Adrenal gland (tissue), 12 donors: ENCODE results near the gene ST3GAL3. TPM values are rescaled to one million over a fixed set of nuclear protein-coding genes. Genes with fewer than 3 reads are reported as not detected.

Source experiments
- DNase-seq, 7 donors: peaks; one replicate each; pipeline ENCODE4 v3.0.0-alpha.2; 2019 to 2020
- H3K27ac ChIP-seq, 5 donors: fragments of 200-600 bp; sonication (generic) in 4 of 5; 1 replicate in 3 of 5; 2 replicates in 2 of 5; pipeline versions ENCODE4 v1.5.1 to v1.8.0; 2016 to 2020; ENCODE audit warnings: mild to moderate bottlenecking in 1 of 5
- H3K27me3 ChIP-seq: fragments of 200-600 bp; 2 replicates; pipeline ENCODE4 v1.8.0; 2021
- H3K36me3 ChIP-seq, 2 donors: fragments of 200-600 bp; replicated peaks in 1 of 2; 1 replicate in 1 of 2; 2 replicates in 1 of 2; pipeline versions ENCODE4 v1.5.1 to v1.8.0; 2018 to 2022
- H3K4me1 ChIP-seq, 2 donors: fragments of 200-600 bp; replicated peaks in 1 of 2; 1 replicate in 1 of 2; 2 replicates in 1 of 2; pipeline versions ENCODE4 v1.5.1 to v1.8.0; 2018 to 2021
- H3K4me3 ChIP-seq, 4 donors: fragments of 200-600 bp; sonication (generic) in 3 of 4; one replicate each; pipeline ENCODE4 v1.5.1; 2016 to 2018
- H3K9me3 ChIP-seq, 3 donors: fragments of 200-600 bp; sonication (generic) in 1 of 3; replicated peaks in 1 of 3; 1 replicate in 2 of 3; 2 replicates in 1 of 3; pipeline versions ENCODE4 v1.5.1 to v1.8.0; 2016 to 2021
- POLR2A ChIP-seq, 2 donors: fragments of 450-650 bp; IDR thresholded peaks; one replicate each; pipeline ENCODE4 v1.6.1; 2017; ENCODE audit warnings: antibody characterized with exemption in 2 of 2, mild to moderate bottlenecking in 2 of 2, moderate library complexity in 1 of 2
- WGBS, 4 donors: extraction: QIAGEN DNeasy Blood & Tissue Kit in 2 of 4; methylation state at CpG; one replicate each; pipeline versions ENCODE4 v1.1.5 to v1.1.7; 2013 to 2017; 5-methylcytosine and 5-hydroxymethylcytosine counted together
- intact Hi-C, 2 donors: fragments of 100-400 bp; cut with DNase I; formaldehyde crosslinking; loops; one replicate each; pipeline versions ENCODE4 v1.14.1 to v1.15.0; 2022 to 2023
- polyA plus RNA-seq, 3 donors: library from polyadenylated mRNA; stranded (reverse); fragments of 200-250 nt in 2 of 3; fragments of 350-450 nt in 1 of 3; fragmentation: Illumina TruSeq in 1 of 3; extraction: RNeasy Lipid Tissue Mini Kit (QIAGEN cat#74804) in 1 of 3; gene quantifications; one replicate each; pipeline ENCODE4 v1.2.3, GENCODE V29; 2013 to 2014
- total RNA-seq, 9 donors: library from RNA; depleted of rRNA in 4 of 9; stranded (reverse); fragments of >200 nt in 4 of 9; fragments of 120-200 nt in 1 of 9; fragmentation: NEBNext Ultra II Directional in 1 of 9; extraction: Animal tissue kit (Norgen Biotek cat#: 25700) in 1 of 9; gene quantifications; one replicate each; pipeline versions ENCODE4 v1.1.0 to v1.2.4, GENCODE V29; 2013 to 2023
- TF ChIP-seq, protein P1 (sequence below), 6 experiments: fragments of 450-650 bp in 4 of 6; fragments of 200-600 bp in 2 of 6; sonication (generic) in 1 of 6; IDR thresholded peaks; 1 replicate in 5 of 6; 2 replicates in 1 of 6; pipeline versions ENCODE4 v1.5.1 to v1.8.0; 2016 to 2021; ENCODE audit warnings: antibody characterized with exemption in 6 of 6, mild to moderate bottlenecking in 2 of 6, moderate library complexity in 1 of 6
- donor health status: healthy with polysubstance abuse.
- donor health status: Bipolar disorder and iron deficiency.
- donor health status: DM: yes; HTN: yes; CAD: no.
- donor health status: DM: no; HTN: no; CAD: no.
- donor health status: DM: no; HTN: no; CAD: no.
- donor health status: DM: yes; HTN: yes; CAD: no.

Gene ST3GAL3
- total and polyA plus RNA-seq, 12 donors: 15.6 to 47.5 (median 27.7) TPM

DNA sequence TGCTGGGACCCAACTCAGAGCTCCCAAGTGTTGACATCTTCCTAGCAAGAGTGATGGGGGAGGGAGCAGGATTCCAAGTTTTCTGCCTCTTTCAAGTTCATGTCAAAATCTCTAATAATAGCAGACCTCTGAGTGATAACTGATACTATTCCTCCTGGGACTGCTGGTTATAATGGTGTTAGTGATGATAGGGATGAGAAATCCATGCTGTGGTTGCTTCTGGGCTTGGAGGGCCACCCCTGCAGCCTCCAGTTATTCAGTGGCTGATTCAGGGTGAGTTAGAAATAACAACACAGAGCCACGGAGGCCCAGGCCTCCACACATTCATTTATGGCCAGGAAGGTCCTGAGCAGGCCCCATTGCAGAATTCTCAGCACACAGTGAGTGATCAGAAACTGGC, 185.7 kb downstream of the ST3GAL3 start:
- Histone ChIP-seq H3K27ac (peak overlapping the region in 1 of 5 donors; percentile 51), H3K27me3 (no peaks in the 10 kb centered on the region), H3K4me3 (no peak overlapping the region), H3K4me1 (no peaks in the 10 kb centered on the region), H3K36me3 (no peaks in the 10 kb centered on the region), H3K9me3 (no peaks in the 10 kb centered on the region)
- DNase-seq: no peak
- intact Hi-C loops: no loop called here
- 67 to 86% (median 82%) methylated on average over 1 of the region's 1 CpG for WGBS, 4 donors
- TF ChIP-seq, protein P1, sequence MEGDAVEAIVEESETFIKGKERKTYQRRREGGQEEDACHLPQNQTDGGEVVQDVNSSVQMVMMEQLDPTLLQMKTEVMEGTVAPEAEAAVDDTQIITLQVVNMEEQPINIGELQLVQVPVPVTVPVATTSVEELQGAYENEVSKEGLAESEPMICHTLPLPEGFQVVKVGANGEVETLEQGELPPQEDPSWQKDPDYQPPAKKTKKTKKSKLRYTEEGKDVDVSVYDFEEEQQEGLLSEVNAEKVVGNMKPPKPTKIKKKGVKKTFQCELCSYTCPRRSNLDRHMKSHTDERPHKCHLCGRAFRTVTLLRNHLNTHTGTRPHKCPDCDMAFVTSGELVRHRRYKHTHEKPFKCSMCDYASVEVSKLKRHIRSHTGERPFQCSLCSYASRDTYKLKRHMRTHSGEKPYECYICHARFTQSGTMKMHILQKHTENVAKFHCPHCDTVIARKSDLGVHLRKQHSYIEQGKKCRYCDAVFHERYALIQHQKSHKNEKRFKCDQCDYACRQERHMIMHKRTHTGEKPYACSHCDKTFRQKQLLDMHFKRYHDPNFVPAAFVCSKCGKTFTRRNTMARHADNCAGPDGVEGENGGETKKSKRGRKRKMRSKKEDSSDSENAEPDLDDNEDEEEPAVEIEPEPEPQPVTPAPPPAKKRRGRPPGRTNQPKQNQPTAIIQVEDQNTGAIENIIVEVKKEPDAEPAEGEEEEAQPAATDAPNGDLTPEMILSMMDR (IDR thresholded peaks at IDR 0.05): no peak
- no peak for TF ChIP-seq POLR2A (IDR thresholded peaks at IDR 0.05)

DNA sequence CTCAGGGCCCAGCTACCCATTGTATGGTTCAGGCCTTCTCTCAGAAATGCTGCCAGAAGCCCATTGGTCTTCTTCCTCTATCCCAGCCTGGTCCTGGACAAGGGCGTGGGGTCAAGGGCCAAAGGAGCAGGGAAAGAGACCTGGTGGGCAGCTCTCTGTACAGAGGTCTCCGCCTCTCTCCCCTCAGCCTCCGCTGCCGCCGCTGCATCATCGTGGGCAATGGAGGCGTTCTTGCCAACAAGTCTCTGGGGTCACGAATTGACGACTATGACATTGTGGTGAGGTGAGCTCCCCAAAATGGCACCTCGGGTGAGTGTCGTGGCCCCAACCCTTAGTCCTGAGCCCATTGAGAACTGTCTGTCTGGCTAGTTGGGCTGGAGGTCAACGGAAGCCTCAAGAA, 191.6 kb downstream of the ST3GAL3 start:
- TF ChIP-seq, protein P1 (IDR thresholded peaks at IDR 0.05): no peak
- TF ChIP-seq POLR2A (IDR thresholded peaks at IDR 0.05): no peak
- Histone ChIP-seq H3K9me3 (no peaks in the 10 kb centered on the region), H3K27ac (no peak overlapping the region), H3K27me3 (no peaks in the 10 kb centered on the region), H3K4me3 (no peak overlapping the region), H3K36me3 (no peaks in the 10 kb centered on the region), H3K4me1 (no peaks in the 10 kb centered on the region)
- WGBS, 4 donors: 96 to 98% (median 96%) methylated on average over 11 to 12 of the region's 12 CpGs
- DNase-seq: no peak
- intact Hi-C loops: no loop called here

DNA sequence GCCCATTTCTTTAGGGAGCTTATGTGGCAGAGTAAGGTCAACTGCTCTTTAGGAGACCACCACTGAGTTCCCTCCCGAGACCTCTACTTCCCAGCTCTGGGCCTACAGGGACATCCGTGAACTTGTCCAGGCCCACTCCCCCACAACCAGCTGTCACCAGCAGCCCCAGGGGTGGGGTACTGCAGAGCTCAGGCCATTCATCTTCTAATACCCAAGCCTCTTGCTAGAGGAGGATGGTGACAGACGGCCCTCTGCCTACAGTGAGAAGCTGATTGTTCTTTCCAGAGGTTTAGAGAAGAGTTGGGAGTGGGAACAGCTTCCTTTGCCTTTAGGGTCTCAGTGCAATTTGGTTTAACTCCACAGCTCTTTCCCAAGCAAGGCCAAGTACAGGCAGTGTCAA, 193.1 kb downstream of the ST3GAL3 start:
- TF ChIP-seq, protein P1 (IDR thresholded peaks at IDR 0.05): no peak
- TF ChIP-seq POLR2A (IDR thresholded peaks at IDR 0.05): no peak
- WGBS, 4 donors: 92 to 100% (median 94%) methylated on average over 3 of the region's 3 CpGs
- no peak overlapping the region for H3K27ac ChIP-seq
- intact Hi-C loops: no loop called here
- H3K9me3 ChIP-seq: no peaks in the 10 kb centered on the region
- DNase-seq: no peak
- H3K36me3 ChIP-seq: no peaks in the 10 kb centered on the region
- H3K27me3 ChIP-seq: no peaks in the 10 kb centered on the region
- no peaks in the 10 kb centered on the region for H3K4me1 ChIP-seq
- no peak overlapping the region for H3K4me3 ChIP-seq

DNA sequence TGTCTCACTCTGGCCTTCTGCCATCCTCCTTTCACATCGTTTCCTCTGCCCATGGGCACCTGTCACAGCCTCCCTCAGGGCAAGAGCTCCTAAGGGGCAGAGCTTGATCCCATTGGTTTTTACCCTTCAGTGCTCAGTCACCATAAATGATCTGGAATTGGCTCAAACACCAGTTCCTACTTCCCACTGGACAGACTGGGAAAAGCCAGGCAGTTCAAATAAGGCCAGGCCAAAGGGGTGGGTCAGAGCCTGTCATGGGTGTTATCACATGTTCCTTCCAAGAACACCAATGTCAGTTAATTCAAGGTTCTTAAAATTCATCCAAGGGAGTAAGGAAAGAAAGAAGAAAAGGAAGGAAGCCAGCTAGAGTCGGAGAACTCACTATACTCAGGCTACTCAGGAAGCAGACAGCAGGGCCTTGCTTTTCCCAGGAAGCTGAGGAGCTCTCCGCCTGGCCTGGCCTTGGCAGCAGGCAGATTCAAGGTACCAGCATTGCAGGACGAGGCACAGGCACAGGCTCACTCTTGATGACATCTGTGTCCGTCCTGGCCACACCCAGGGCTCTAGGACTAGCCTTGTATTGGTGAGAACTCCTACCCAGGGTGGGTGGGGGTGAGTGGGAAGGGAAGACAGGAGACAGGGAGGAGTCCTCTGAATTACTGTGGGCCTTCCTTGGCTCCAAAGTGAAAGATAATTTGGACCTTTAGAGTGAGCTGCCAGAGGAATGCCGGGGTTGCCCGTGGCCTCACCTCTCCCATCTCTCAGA, 194.0 kb downstream of the ST3GAL3 start:
- no peaks in the 10 kb centered on the region for H3K9me3 ChIP-seq
- no peak overlapping the region for H3K27ac ChIP-seq
- no peaks in the 10 kb centered on the region for H3K27me3 ChIP-seq
- no peaks in the 10 kb centered on the region for H3K36me3 ChIP-seq
- WGBS, 4 donors: 55 to 67% (median 61%) methylated on average over 4 to 7 of the region's 7 CpGs
- no peak overlapping the region for H3K4me3 ChIP-seq
- intact Hi-C loops: no loop called here
- no peaks in the 10 kb centered on the region for H3K4me1 ChIP-seq
- peak in 5 of 7 donors; percentile 14 to 58 (median 28) for DNase-seq
- TF ChIP-seq POLR2A (IDR thresholded peaks at IDR 0.05): no peak
